Progenitor cell of endocrine pancreas (in vitro differentiated cells): ENCODE results near the gene CHN1. TPM values are rescaled to one million over a fixed set of nuclear protein-coding genes. Genes with fewer than 3 reads are reported as not detected.
A peak's percentile ranks its signal among the peaks of the same experiment; 100 is the strongest.

ENCODE experiments used
- DNase-seq: peaks from one replicate; pipeline ENCODE4 v3.0.0; 2021; ENCODE audit warnings: low spot score; ENCODE audit not compliant: unreplicated experiment
- H3K27ac Mint-ChIP-seq: 2 replicates; pipeline ENCODE4 v1.8.0; 2021; ENCODE audit warnings: mild to moderate bottlenecking, moderate library complexity, mixed read lengths
- H3K27me3 Mint-ChIP-seq: 2 replicates; pipeline ENCODE4 v1.8.0; 2021; ENCODE audit warnings: mixed read lengths
- H3K36me3 Mint-ChIP-seq: 2 replicates; pipeline ENCODE4 v1.8.0; 2022; ENCODE audit warnings: mixed read lengths; ENCODE audit not compliant: insufficient read depth
- H3K4me1 Mint-ChIP-seq: 2 replicates; pipeline ENCODE4 v1.8.0; 2021; ENCODE audit warnings: low read depth, mixed read lengths
- H3K4me3 Mint-ChIP-seq: 2 replicates; pipeline ENCODE4 v1.8.0; 2021; ENCODE audit warnings: low read depth, mild to moderate bottlenecking, moderate library complexity, mixed read lengths
- H3K9me3 Mint-ChIP-seq: 2 replicates; pipeline ENCODE4 v1.8.0; 2021; ENCODE audit warnings: low read depth, mixed read lengths
- CTCF ChIP-seq: fragments of 200-600 bp; sonication (generic); IDR thresholded peaks from one replicate; pipeline ENCODE4 v1.5.0; 2021; ENCODE audit warnings: antibody characterized with exemption, mild to moderate bottlenecking; ENCODE audit not compliant: unreplicated experiment
- total RNA-seq: library from RNA; stranded (reverse); gene quantifications from 2 replicates; pipeline ENCODE4 v1.2.1, GENCODE V29; 2021

The CHN1 gene
- total RNA-seq, 1 donor from 2014 or later: 50.3 TPM

- no peak overlapping the region for H3K4me3 Mint-ChIP-seq
- peak overlapping the region; percentile 57 for H3K27ac Mint-ChIP-seq
- peaks cover 15% of the 10 kb centered on the region for H3K4me1 Mint-ChIP-seq
- no peaks in the 10 kb centered on the region for H3K27me3 Mint-ChIP-seq
- H3K36me3 Mint-ChIP-seq: peaks cover 14% of the 10 kb centered on the region
- no peak for TF ChIP-seq CTCF
- no peak for DNase-seq
- no peaks in the 10 kb centered on the region for H3K9me3 Mint-ChIP-seq
Measured at GRCh38 chr2:174796319-174796771, 208.8 kb downstream of the CHN1 start.

GRCh38 chr2:174794851-174795374 is 210.3 kb downstream of the CHN1 start:
- no peaks in the 10 kb centered on the region for H3K27me3 Mint-ChIP-seq
- no peak overlapping the region for H3K4me3 Mint-ChIP-seq
- H3K27ac Mint-ChIP-seq: no peak overlapping the region
- TF ChIP-seq CTCF: no peak
- DNase-seq: no peak
- H3K36me3 Mint-ChIP-seq: peaks cover 7% of the 10 kb centered on the region
- no peaks in the 10 kb centered on the region for H3K9me3 Mint-ChIP-seq
- H3K4me1 Mint-ChIP-seq: peaks cover 15% of the 10 kb centered on the region

GRCh38 chr2:174792309-174793025 is 212.7 kb downstream of the CHN1 start:
- H3K4me1 Mint-ChIP-seq: peaks cover 19% of the 10 kb centered on the region
- no peak for TF ChIP-seq CTCF
- no peak for DNase-seq

GRCh38 chr2:174791746-174792280 is 213.4 kb downstream of the CHN1 start:
- Mint-ChIP-seq H3K4me3 (no peak overlapping the region), H3K27me3 (no peaks in the 10 kb centered on the region), H3K9me3 (no peaks in the 10 kb centered on the region), H3K36me3 (no peaks in the 10 kb centered on the region), H3K4me1 (peaks cover 19% of the 10 kb centered on the region), H3K27ac (no peak overlapping the region)
- DNase-seq: no peak
- no peak for TF ChIP-seq CTCF

More at GRCh38 chr2:174792309-174793025, 212.7 kb downstream of the CHN1 start:
- Mint-ChIP-seq H3K27ac (no peak overlapping the region), H3K9me3 (no peaks in the 10 kb centered on the region), H3K36me3 (no peaks in the 10 kb centered on the region), H3K4me3 (no peak overlapping the region), H3K27me3 (no peaks in the 10 kb centered on the region)

- H3K4me3 Mint-ChIP-seq: no peak overlapping the region
- H3K36me3 Mint-ChIP-seq: no peaks in the 10 kb centered on the region
- no peaks in the 10 kb centered on the region for H3K9me3 Mint-ChIP-seq
- H3K27me3 Mint-ChIP-seq: no peaks in the 10 kb centered on the region
- TF ChIP-seq CTCF: no peak
- peaks cover 14% of the 10 kb centered on the region for H3K4me1 Mint-ChIP-seq
- DNase-seq: no peak
- no peak overlapping the region for H3K27ac Mint-ChIP-seq
Measured at GRCh38 chr2:174791020-174791419, 214.2 kb downstream of the CHN1 start.
